SU-DHL-6 (cell line): ENCODE measurements around the gene SAFB.

Source experiments
- H2AFZ ChIP-seq: fragments of 200-600 bp; sonication (generic); 2 replicates; pipeline ENCODE4 v1.6.1; 2014; ENCODE audit warnings: low read depth, mild to moderate bottlenecking, moderate library complexity, mixed read lengths, antibody characterized with exemption, low read length; ENCODE audit not compliant: severe bottlenecking
- H3F3A ChIP-seq: fragments of 200-600 bp; shearing (Covaris generic); 2 replicates; pipeline ENCODE4 v1.6.0; 2016; ENCODE audit warnings: antibody characterized with exemption, mild to moderate bottlenecking; ENCODE audit not compliant: insufficient read depth
- H3K27ac ChIP-seq: fragments of 200-600 bp; sonication (generic); 2 replicates; pipeline ENCODE4 v1.5.1; 2016; ENCODE audit warnings: low read depth, mild to moderate bottlenecking, low read length, moderate library complexity, mixed read lengths
- H3K27me3 ChIP-seq: fragments of 200-600 bp; sonication (generic), shearing (Covaris generic); 2 replicates; pipeline ENCODE4 v1.6.0; 2014; ENCODE audit warnings: mild to moderate bottlenecking, low read length
- H3K36me3 ChIP-seq: fragments of 200-600 bp; sonication (generic); 2 replicates; pipeline ENCODE4 v1.6.1; 2014; ENCODE audit warnings: mild to moderate bottlenecking, low read length, mixed read lengths
- H3K4me2 ChIP-seq: fragments of 300-600, 200-600 bp; shearing (Covaris generic), sonication (generic); 2 replicates; pipeline ENCODE4 v1.6.0; 2014; ENCODE audit warnings: low read length, low read depth, mild to moderate bottlenecking; ENCODE audit not compliant: poor library complexity, severe bottlenecking
- H3K4me3 ChIP-seq: fragments of 200-600 bp; sonication (generic); 2 replicates; pipeline ENCODE4 v1.5.1; 2014; ENCODE audit warnings: antibody characterized with exemption, low read length, mild to moderate bottlenecking, mixed read lengths; ENCODE audit not compliant: insufficient read depth, poor library complexity, severe bottlenecking
- H3K79me2 ChIP-seq: fragments of 200-600 bp; sonication (generic); 2 replicates; pipeline ENCODE4 v1.6.1; 2014; ENCODE audit warnings: mild to moderate bottlenecking, low read length, moderate library complexity; ENCODE audit not compliant: insufficient read depth
- H3K9ac ChIP-seq: fragments of 200-600 bp; sonication (generic); 2 replicates; pipeline ENCODE4 v1.7.0; 2014; ENCODE audit warnings: mild to moderate bottlenecking, low read length
- H3K9me2 ChIP-seq: fragments of 200-600 bp; sonication (generic); replicated peaks from 2 replicates; pipeline ENCODE4 v1.6.1; 2014; ENCODE audit warnings: low read length; ENCODE audit not compliant: insufficient read depth
- H3K9me3 ChIP-seq: fragments of 200-600 bp; sonication (generic); 2 replicates; pipeline ENCODE4 v1.6.1; 2014; ENCODE audit warnings: low read length, mixed read lengths; ENCODE audit not compliant: insufficient read depth
- H4K20me1 ChIP-seq: fragments of 200-600 bp; sonication (generic); 2 replicates; pipeline ENCODE4 v1.6.1; 2014; ENCODE audit warnings: low read depth, mild to moderate bottlenecking, antibody characterized with exemption, low read length, moderate library complexity, mixed read lengths
- EZH2phosphoT487 ChIP-seq: fragments of 200-600 bp; sonication (generic), shearing (Covaris generic); conservative IDR thresholded peaks from 2 replicates; pipeline ENCODE4 v1.6.1; 2018; ENCODE audit warnings: mild to moderate bottlenecking, antibody characterized with exemption, low read length, moderate library complexity, mixed read lengths
- TF ChIP-seq, protein P1 (sequence below): fragments of 200-600 bp; sonication (generic); IDR thresholded peaks from one replicate; pipeline ENCODE4 v1.5.1; 2017; ENCODE audit warnings: antibody characterized with exemption, mild to moderate bottlenecking, low read length, moderate library complexity; ENCODE audit not compliant: insufficient read depth, poor library complexity, severe bottlenecking

Gene SAFB

DNA sequence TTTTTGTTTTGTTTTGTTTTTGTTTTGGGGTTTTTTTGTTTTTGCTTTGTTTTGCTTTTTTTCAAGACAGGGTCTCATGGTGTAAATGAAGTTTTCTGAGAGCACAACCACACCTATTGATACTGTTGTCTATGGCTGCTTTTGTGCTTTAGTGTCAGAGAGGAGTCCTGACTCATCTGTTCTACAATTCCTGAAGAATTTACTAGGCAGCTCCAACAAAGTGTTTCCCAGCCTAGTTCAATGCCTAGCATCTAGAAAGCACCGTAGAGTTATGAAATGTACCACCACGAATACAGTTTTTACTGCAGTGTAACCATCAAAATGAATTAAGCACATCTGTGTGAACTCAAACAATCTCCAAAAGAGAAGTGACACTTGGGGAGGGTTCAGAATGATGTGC is 21.2 kb downstream of the SAFB start:
- H3K79me2 ChIP-seq = peaks cover 86% of the 10 kb centered on the region
- H3K27ac ChIP-seq = no peak overlapping the region
- no peaks in the 10 kb centered on the region for H3K9me3 ChIP-seq
- H3K27me3 ChIP-seq = no peaks in the 10 kb centered on the region
- H3K36me3 ChIP-seq = peaks cover 51% of the 10 kb centered on the region
- H2AFZ ChIP-seq = no peak overlapping the region
- TF ChIP-seq, protein P1, sequence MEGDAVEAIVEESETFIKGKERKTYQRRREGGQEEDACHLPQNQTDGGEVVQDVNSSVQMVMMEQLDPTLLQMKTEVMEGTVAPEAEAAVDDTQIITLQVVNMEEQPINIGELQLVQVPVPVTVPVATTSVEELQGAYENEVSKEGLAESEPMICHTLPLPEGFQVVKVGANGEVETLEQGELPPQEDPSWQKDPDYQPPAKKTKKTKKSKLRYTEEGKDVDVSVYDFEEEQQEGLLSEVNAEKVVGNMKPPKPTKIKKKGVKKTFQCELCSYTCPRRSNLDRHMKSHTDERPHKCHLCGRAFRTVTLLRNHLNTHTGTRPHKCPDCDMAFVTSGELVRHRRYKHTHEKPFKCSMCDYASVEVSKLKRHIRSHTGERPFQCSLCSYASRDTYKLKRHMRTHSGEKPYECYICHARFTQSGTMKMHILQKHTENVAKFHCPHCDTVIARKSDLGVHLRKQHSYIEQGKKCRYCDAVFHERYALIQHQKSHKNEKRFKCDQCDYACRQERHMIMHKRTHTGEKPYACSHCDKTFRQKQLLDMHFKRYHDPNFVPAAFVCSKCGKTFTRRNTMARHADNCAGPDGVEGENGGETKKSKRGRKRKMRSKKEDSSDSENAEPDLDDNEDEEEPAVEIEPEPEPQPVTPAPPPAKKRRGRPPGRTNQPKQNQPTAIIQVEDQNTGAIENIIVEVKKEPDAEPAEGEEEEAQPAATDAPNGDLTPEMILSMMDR = no peak
- no peak for TF ChIP-seq EZH2phosphoT487
- no peak overlapping the region for H3K9ac ChIP-seq
- no peak overlapping the region for H3K4me2 ChIP-seq
- H4K20me1 ChIP-seq = peaks cover 28% of the 10 kb centered on the region
- no peaks in the 10 kb centered on the region for H3K9me2 ChIP-seq
- no peaks in the 10 kb centered on the region for H3F3A ChIP-seq
- no peak overlapping the region for H3K4me3 ChIP-seq

DNA sequence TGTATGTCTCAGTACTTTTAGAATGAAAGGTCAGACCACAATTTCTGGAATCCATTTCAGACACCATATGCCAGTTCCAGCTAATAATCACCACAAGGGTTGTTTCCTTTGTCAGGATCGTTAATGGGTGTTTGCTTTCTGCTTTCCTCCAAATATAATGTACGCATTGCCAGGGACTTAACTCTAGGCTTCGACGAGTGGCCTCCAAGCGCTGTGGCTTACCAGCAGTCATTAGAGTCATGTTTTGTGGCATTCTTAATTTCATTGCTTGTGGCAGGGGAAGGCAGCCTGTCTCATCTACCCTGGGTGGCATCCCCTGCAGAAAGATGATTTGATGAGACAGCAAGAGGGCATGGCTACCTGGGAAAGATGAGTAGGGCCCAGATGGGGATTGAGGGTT is 22.5 kb downstream of the SAFB start:
- H3K9me3 ChIP-seq = no peaks in the 10 kb centered on the region
- H3K79me2 ChIP-seq = peaks cover 73% of the 10 kb centered on the region
- H3K9ac ChIP-seq = no peak overlapping the region
- H3K4me2 ChIP-seq = no peak overlapping the region
- no peak overlapping the region for H3K4me3 ChIP-seq
- H3K27ac ChIP-seq = no peak overlapping the region
- peaks cover 26% of the 10 kb centered on the region for H4K20me1 ChIP-seq
- H3K36me3 ChIP-seq = peaks cover 54% of the 10 kb centered on the region
- no peaks in the 10 kb centered on the region for H3K27me3 ChIP-seq
- TF ChIP-seq EZH2phosphoT487 = no peak
- TF ChIP-seq, protein P1 = no peak
- H3K9me2 ChIP-seq = no peaks in the 10 kb centered on the region
- H2AFZ ChIP-seq = no peak overlapping the region
- no peaks in the 10 kb centered on the region for H3F3A ChIP-seq

DNA sequence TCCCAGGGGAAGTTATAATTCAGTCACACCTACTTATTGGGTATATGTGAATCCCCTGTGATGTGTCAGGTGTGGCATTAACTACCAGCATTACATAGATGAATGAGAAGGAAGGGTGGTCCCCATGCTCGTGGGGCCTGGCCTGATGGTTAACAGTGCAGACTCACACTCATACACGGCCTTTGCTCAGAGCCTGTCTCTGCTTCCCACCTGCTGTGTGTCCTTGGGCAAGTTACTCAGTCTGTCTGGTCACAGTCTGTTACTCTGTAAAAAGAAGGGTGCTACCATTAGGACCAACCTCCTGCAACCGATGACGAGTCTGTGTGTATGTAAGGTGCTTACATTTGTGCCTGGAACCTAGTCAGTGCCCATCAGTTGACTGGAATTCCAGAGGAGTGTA is 23.8 kb downstream of the SAFB start:
- no peak overlapping the region for H2AFZ ChIP-seq
- H3K79me2 ChIP-seq = peaks cover 60% of the 10 kb centered on the region
- H3K27me3 ChIP-seq = no peaks in the 10 kb centered on the region
- peaks cover 24% of the 10 kb centered on the region for H4K20me1 ChIP-seq
- H3K27ac ChIP-seq = no peak overlapping the region
- TF ChIP-seq, protein P1 = no peak
- TF ChIP-seq EZH2phosphoT487 = no peak
- H3K4me2 ChIP-seq = no peak overlapping the region
- peaks cover 54% of the 10 kb centered on the region for H3K36me3 ChIP-seq
- H3K9me2 ChIP-seq = no peaks in the 10 kb centered on the region
- H3K4me3 ChIP-seq = no peak overlapping the region
- no peaks in the 10 kb centered on the region for H3F3A ChIP-seq
- no peaks in the 10 kb centered on the region for H3K9me3 ChIP-seq
- H3K9ac ChIP-seq = no peak overlapping the region
